GM19438 (cell line): ENCODE measurements around the gene E4F1.
"Not testable (repeated sequence)": the region's sequence is repeated elsewhere in the genome, so short reads cannot be mapped to it uniquely, and the experiment has no call there.

ENCODE experiments used
- ATAC-seq: cut with Tn5 transposase; IDR thresholded peaks from one replicate; pipeline ENCODE4 v1.9.1; 2021; ENCODE audit warnings: low read depth; ENCODE audit not compliant: unreplicated experiment

The E4F1 gene

DNA sequence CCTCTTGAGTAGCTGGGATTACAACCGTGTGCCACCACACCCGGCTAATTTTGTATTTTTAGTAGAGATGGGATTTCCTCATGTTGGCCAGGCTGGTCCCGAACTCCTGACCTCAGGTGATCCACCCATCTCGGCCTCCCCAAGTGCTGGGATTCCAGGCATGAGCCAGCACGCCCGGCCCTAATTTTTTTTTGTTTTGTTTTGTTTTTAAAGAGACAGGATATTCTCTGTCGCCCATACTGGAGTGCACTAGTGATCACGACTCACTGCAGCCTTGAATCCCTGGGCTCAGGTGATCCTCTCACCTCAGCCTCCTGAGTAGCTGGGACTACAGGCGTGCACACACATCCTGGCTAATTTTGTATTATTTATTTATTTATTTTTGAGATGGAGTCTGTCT is 16.9 kb downstream of the E4F1 start:
- ATAC-seq = not testable (repeated sequence)

DNA sequence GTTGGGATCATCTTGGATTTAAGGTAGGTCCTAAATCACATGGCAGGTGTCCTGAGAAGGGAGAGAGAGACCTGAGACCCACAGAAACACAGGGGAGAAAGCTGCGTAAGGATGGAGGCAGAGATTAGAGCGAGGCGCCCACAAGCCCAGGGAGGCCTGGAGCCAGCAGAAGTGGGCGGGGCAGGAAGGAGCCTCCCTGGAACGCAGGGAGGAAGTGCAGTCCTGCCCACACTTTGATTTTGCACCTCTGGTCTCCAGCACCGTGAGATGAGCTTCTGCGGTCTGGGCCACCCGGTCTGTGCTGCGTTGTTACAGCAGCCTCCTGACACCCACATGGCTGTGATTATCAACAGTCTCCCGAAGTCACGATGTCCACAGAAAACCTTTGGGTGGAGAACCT is 19.2 kb downstream of the E4F1 start:
- no peak for ATAC-seq

- no peak for ATAC-seq
Observed at GRCh38 chr16:2243031-2243528, 19.7 kb downstream of the E4F1 start.

DNA sequence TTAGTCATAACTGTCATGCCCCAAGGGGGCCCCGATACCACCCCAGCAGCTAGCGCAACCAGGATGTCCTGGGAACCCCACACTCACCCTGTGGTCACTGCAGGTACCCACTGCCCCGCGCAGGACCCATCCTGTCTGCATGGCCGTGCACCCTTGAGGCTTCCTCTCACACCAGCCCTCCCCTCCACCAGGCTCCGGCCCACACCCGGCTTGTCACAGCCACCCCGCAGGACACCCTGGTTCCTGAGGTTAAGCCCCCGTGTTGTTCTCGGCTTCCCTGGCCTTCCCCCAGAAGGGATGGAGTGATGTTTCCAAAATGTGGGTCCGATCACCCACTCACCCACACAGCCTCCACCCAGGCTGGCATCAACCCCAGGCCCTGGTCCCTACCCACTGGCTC is 20.4 kb downstream of the E4F1 start:
- ATAC-seq = no peak

DNA sequence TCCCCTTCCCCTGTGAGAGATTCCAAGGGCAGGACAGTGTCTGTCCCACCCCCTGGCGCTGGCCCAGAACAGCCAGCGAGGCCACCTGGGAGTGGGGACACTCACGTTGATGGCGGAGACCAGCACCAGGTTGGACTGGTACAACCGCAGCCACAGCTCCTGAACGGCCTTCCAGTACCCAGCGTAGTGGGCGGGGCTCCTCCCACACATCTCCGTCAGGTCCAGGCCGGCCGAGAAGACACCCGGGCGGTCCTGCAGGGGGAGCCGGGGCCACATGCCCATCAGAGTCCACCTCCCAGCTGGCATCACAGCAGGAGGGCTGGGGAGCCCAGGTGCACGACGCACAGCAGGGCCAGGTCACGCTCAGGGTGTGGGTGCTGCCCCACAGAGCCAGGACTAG is 20.9 kb downstream of the E4F1 start:
- no peak for ATAC-seq

GRCh38 chr16:2244926-2245795 is 21.8 kb downstream of the E4F1 start:
- ATAC-seq = no peak

- ATAC-seq = no peak
Observed at GRCh38 chr16:2246301-2246885, 23.0 kb downstream of the E4F1 start.

- no peak for ATAC-seq
Observed at GRCh38 chr16:2250652-2251295, 27.4 kb downstream of the E4F1 start.

GRCh38 chr16:2251296-2252111 is 28.1 kb downstream of the E4F1 start, which contains the start of gene ECI1:
TSS of gene ECI1 (minus strand) at chr16:2251587. CDS start at chr16:2251566, 21 bp downstream.
- ATAC-seq = peak; percentile 85

DNA sequence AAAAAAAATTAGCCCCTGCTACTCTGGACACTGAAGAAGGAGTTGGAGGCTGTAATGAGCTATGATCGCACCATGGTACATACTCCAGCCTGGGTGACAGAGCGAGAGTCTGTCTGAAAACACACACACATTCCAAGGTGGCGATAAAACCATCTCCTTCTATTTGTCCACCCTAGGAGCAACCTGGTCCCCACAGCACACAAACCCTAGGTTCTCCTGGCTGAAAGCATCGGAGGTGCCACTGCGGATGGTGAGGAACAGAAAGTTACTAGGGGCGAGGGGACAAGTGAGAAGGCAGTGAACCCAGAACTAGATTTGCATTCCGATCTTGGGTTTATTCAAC is 29.4 kb downstream of the E4F1 start:
- ATAC-seq = no peak

DNA sequence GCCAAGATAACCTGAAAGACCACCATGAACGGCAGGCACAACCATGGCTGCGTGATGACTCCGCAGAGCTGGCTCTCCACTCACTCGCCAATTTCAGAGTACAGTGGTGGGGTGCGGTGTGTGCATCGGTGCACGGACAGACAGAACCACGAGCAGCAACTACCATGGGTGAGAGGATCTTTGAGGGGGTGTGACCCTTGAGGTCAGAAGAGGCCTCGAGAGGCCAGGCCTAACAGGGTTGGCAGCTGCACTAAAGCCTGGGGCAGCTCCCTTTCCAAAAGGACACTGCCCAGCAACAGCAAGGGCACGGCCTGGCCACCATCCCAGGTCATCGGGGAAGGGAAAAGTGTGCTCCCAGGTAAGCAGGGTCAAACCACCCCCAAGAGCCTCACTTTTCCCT is 29.9 kb downstream of the E4F1 start:
- no peak for ATAC-seq

GRCh38 chr16:2256531-2257140 is 33.2 kb downstream of the E4F1 start:
- no peak for ATAC-seq

GRCh38 chr16:2257726-2258125 is 34.3 kb downstream of the E4F1 start:
- no peak for ATAC-seq

DNA sequence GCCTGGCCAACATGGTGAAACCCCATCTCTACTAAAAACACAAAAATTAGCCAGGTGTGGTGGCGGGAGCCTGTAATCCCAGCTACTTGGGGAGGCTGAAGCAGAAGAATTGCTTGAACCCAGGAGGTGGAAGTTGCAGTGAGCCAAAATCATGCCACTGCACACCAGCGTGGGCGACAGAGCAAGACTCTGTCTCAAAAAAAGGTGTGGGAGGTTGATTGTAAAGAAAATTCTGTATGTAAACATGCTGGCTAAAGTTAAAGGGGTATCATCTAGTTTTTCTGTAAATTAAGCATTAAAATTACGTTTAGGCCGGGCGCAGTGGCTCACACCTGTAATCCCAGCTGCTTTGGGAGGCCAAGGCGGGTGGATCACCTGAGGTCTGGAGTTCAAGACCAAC is 35.1 kb downstream of the E4F1 start:
- ATAC-seq = not testable (repeated sequence)

DNA sequence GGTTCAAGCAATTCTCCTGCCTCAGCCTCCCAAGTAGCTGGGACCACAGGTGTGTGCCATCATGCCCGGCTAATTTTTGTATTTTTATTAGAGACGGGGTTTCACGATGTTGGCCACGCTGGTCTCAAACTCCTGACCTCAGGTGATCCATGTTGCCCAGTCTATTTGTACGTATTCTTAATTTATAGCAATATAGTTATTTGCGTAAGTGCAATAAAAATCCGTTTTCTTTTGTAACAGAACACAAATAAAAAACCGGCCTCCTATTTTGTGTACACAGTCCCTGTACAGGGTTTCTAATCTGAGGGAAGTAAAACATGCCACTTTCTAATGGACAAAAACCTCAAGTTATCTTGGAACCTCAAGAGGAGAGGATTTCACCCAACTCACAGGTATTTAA is 36.9 kb downstream of the E4F1 start:
- ATAC-seq = no peak

- ATAC-seq = not testable (repeated sequence)
Observed at GRCh38 chr16:2263026-2263425, 39.6 kb downstream of the E4F1 start.

GRCh38 chr16:2266887-2267286 is 43.5 kb downstream of the E4F1 start:
- ATAC-seq = not testable (repeated sequence)

DNA sequence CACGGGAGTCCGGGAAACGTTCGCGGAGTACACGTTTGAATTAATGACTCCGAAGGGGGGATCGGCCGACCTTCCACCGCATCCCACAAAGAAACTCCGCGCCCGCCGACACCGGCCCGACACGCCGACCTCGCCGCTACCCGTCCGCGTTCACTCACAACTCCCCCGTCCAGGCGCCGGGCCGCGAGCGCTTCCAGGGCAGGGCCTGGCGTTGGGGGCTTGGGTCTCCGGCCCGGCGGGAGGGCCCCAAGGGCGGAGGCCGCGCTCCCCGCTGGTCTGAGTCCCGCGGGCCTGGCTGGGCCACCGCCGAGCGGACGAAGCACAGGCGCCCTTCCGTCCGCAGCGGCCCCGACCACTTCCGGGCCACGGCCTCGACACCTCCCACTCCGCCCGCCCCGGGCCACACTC is 44.1 kb downstream of the E4F1 start:
- peak; percentile 52 for ATAC-seq

DNA sequence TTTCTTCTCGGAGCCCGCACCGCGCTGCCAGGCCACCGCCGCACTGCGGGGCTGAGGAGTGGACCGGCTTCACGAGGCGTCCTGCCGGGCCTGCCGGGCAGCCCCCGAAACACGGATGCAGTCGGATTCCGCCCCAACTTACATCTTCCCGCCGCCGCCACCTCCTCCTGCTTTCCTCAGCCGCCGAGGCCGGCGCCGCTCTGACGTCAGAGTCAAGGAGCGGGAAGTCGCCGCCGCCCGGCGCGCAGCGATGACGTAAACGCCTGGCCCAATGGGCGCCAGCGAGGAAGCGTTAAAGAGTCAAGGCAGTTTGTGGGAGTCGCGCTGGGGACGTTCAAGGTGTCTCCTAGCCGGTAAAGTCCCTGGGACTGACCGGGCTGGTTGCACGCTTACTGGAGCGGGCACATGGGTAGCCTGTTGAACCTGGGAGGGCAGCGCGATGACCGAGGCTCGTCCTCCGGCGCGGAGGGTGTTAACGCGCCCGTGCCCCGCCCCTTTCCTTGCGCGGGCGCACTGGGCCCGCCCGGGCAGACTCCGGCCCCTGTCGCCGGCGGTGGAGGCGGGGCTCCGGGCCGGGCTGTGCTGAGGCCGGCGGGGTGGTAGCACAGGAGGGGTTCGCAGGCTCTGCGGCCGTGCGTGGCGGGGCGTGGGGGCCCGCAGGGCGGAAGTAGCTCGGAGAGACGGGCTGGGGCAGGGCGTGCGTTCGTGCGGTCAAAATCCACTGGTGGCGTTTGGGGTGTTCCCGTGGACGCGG is 44.7 kb downstream of the E4F1 start, which contains the start of gene RNPS1:
Gene RNPS1 (minus strand): TSS at position 214 of the 754 bp plus-strand sequence. CDS start 3,483 bp downstream, outside the sequence.
- ATAC-seq = peak; percentile 80
